GM12874 (cell line): ENCODE measurements around the gene HSPBP1.

Source experiments
- TF ChIP-seq, protein P1 (sequence below): IDR thresholded peaks from 2 replicates; pipeline ENCODE4 v1.5.1; 2011; ENCODE audit warnings: low read depth, mild to moderate bottlenecking, control low read depth, low read length, moderate library complexity; ENCODE audit not compliant: insufficient read depth

Gene HSPBP1

DNA sequence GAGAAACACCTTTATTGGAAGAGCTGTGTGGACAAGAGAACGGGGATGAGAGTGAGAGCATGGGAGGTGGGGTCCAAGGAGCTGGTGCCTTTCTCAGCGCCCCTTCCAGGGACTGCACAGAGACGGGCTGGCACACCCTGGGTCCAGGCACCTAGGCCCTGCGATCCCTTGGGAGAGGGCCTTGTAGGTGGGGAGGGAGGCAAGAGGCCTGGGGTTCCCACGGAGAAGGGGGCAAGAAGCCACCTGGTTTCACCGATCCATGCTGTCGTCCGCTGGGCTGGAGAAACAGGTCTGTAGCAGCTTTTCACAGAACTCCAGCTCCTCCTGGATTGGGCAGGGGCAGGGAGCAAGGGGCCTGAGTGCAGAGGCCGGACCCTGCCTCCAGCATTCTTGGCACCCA is 17.6 kb downstream of the HSPBP1 start:
- TF ChIP-seq, protein P1, sequence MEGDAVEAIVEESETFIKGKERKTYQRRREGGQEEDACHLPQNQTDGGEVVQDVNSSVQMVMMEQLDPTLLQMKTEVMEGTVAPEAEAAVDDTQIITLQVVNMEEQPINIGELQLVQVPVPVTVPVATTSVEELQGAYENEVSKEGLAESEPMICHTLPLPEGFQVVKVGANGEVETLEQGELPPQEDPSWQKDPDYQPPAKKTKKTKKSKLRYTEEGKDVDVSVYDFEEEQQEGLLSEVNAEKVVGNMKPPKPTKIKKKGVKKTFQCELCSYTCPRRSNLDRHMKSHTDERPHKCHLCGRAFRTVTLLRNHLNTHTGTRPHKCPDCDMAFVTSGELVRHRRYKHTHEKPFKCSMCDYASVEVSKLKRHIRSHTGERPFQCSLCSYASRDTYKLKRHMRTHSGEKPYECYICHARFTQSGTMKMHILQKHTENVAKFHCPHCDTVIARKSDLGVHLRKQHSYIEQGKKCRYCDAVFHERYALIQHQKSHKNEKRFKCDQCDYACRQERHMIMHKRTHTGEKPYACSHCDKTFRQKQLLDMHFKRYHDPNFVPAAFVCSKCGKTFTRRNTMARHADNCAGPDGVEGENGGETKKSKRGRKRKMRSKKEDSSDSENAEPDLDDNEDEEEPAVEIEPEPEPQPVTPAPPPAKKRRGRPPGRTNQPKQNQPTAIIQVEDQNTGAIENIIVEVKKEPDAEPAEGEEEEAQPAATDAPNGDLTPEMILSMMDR: no peak

DNA sequence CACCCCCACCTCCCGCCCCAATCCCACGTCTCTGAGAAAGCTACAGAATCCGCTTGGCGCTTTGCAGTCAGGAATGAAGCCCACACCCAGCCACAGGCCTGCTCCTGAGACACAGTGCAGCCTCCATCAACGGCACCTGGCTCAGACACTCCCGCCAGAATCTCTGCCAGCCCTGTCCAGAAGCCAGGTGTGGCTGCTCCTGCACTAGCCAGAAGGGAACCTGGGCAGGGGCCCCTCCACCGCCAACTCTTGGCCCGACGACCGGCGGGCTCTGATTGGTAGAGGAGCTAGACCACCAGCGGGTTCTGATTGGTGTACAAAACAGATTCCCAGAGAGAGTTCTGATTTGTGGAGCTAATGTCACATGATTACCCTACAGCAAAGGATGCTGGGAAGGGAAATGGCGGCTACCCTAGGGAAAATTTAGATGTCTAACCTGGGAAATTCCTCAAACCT is 18.2 kb downstream of the HSPBP1 start:
- TF ChIP-seq, protein P1: no peak

DNA sequence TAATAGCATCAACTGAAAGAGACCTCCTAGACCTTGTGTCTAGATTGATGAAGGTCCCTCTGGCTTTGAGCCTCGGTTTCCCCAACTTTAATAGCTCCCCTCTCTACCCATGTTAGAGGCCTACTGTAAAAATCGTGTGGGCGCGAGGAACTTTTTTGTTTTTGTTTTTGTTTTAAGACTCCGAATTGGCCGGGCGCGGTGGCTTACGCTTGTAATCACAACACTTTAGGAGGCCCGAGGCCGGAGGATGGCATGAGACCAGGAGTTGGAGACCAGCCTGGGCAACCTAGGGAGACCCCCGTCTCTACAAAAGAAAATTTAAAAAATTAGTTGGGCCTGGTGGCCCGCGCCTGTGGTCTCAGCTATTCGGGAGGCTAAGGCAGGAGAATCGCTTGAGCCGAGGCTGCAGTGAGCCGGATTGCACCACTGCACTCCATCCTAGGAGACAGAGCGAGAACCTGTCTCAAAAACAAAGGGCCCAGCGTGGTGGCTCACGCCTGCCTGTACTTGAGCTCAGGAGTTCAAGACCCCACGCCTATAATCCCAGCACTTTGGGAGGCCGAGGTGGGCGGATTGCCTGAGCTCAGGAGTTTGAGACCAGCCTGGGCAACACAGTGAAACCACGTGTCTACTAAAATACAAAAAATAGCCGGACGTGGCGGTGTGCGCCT is 20.2 kb downstream of the HSPBP1 start:
- TF ChIP-seq, protein P1: no peak

DNA sequence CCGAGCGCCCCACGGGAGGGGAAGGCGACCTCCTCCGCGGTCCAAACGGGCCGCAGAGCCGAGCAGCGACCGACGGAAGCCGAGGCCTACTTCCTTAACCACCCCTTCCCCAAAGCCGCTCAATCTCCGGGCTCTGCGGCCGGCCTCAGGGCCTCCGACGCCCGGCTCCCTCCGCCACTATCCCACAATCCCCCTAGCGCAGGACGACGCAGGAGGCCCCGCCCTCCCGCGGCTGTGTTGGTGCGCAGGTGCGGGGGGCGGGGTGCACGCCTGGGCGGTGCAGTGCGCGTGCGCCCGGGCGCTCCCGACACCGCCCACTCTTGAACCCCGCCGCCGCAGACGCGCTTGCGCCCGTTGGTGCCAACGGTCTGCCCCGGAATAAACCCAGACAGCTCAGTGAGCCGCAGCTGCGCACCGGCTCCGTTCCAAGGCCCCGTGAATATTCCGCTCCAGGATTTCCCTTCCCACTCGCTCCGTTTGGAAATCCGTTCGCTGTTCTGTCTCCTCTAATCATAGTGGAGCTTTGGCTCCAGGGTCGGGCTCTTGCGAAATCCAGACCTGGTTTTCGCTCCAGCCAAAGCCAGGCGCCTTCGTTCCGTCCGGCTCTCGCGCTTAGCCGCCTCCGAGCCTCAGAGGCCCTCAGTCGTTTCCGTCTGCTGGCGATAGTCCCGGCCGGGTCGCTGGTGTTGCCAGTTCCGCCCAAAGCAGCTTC is 20.9 kb downstream of the HSPBP1 start, which contains the start of gene PPP6R1:
PPP6R1 (minus strand) TSS at position 190 of the 712 bp plus-strand sequence. CDS start 11,914 bp downstream, outside the sequence.
- TF ChIP-seq, protein P1: no peak

DNA sequence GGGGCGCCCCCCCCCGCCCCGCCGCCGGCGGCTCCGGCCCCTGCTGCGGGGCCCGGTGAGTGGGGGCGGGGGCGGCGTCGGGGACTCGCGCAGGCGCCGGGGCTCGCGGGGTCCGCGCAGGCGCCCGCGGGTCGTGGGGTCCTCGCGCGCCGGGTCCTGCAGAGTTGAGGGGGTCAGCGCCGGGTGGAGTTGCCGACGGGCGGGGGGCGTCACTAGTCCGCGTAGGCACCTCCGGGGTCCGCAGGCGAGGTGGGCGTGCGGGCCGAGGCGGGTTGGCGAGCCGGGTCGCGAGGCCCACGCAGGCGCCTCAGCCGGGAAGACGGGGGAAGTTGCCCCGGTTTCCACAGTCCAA is 21.5 kb downstream of the HSPBP1 start:
- TF ChIP-seq, protein P1: no peak

DNA sequence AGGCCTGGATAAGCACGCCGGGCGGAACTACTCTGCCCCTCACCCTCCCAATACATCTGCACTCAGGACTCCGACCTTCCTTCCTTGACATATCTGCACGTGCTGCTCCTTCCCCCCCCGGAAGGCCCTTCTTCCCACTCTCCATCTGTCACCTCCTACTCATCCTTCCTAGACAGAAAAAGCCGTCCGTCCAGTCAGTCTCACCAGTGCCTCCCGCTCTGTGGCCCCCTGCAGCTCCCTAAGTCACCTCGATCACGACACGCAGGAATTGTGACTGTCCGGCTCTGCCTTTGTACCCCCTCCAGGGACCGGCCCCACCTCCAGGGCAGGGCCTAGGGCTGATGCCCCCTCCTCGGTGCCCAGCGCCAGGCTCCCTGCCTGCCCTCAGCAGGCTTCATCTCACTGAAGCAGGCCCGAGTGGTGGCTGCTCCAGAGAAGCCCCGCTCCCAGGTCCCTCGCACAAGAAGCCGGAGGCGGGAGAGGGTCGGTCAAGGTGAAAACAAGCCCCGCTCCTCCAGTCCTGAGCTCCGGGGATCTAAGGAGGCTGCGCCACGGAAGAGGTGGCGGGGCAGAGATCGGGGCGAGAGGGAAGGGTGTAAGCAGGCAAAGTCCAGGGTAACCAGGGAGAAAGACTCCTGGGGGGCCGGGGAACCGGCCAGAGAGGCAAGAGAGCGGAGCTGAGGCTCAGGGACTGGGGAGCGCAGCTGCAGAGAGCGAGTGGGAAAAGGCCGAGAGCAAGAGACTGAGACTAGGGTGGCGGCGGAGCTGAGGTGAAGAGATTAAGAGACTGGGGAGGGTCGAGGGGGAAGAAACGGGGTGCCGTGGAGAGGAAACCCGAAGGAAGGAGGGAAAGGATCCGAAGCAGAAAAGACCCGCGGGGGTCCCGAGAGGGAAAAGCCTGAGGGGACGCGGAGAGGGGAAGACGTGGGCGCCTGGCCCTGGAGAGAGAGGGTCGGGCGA is 22.2 kb downstream of the HSPBP1 start:
- TF ChIP-seq, protein P1: no peak
